Upper lobe of left lung (tissue), 4 donors: ENCODE results near the gene PAK6.

Experiments
- POLR2AphosphoS5 ChIP-seq, 2 donors: sonication (generic); formaldehyde crosslinking; IDR thresholded peaks; one replicate each; pipeline ENCODE4 v1.5.1; 2017; ENCODE audit warnings: antibody characterized with exemption in 2 of 2
- TF ChIP-seq, protein P1 (sequence below), 6 experiments: fragments of 450-650 bp in 4 of 6; fragments of 200-600 bp in 2 of 6; sonication (generic) in 2 of 6; IDR thresholded peaks; one replicate each; pipeline ENCODE4 v1.5.1; 2016 to 2019; ENCODE audit warnings: antibody characterized with exemption in 6 of 6

DNA sequence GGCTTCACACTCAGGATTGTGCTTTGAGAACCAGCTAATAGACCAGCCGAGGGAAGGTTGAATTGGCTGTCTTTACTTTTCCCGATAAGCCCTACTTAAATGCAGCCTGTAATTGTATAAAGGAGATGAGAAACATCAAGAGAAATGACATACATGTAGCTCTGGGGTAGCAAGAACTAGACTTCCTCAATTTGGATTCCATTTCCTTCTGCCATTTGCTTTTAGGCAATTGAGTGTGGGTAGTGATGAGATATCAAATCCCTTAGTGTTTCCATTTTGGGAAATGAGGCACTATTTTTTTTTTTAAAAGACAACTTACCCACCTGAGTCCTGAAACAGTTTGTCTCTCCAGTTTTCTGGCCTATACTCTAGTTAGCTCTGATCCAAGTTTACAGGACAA, 86.8 kb downstream of the PAK6 start:
- TF ChIP-seq, protein P1, sequence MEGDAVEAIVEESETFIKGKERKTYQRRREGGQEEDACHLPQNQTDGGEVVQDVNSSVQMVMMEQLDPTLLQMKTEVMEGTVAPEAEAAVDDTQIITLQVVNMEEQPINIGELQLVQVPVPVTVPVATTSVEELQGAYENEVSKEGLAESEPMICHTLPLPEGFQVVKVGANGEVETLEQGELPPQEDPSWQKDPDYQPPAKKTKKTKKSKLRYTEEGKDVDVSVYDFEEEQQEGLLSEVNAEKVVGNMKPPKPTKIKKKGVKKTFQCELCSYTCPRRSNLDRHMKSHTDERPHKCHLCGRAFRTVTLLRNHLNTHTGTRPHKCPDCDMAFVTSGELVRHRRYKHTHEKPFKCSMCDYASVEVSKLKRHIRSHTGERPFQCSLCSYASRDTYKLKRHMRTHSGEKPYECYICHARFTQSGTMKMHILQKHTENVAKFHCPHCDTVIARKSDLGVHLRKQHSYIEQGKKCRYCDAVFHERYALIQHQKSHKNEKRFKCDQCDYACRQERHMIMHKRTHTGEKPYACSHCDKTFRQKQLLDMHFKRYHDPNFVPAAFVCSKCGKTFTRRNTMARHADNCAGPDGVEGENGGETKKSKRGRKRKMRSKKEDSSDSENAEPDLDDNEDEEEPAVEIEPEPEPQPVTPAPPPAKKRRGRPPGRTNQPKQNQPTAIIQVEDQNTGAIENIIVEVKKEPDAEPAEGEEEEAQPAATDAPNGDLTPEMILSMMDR (IDR thresholded peaks at IDR 0.05): no peak
- TF ChIP-seq POLR2AphosphoS5 (IDR thresholded peaks at IDR 0.05): no peak
